ENCODE results near the gene CZIB.

Gene CZIB

DNA sequence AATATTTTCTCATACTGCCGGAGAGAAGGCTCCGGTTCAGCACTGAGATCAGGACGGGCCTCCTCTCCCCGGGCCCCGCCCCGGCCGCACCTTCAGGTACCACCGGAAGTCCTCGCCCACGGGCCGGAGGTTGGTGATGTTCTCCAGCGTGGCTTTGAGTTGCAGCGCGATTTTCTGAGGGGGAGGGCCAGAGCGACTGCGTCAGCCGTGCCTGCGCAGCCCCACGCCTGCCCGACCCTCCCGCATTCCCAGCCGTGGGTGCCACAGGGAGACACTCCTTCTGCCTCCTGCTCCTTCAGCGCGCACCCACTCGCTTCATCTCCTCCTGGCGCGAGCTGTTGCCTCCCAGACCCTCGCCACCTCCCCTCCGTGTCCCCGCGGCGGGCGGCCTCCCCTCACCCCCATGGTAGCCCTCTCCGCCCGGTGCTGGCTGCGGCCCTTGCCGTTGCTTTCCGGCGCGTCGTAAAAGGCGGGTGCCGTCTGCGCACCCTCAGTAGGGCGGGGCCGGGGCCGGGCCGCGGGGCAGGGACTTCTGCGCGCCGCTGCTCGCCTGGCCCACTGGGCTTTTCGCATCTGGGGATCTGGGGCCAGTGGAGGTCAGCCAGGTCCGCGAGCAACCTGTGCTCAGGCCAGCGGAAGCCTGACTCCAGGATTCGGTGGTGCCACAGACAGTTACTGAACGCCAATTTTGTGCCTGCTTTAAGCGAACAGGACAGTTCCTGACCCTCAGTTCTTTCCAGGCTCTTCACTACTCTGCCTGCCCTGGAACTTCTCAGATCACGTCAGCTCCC is at the start of gene CZIB:
CZIB (minus strand) TSS at position 464 of the 791 bp plus-strand sequence; CDS start at position 405, 59 bp downstream.
- peak; percentile 87 for DNase-seq

DNA sequence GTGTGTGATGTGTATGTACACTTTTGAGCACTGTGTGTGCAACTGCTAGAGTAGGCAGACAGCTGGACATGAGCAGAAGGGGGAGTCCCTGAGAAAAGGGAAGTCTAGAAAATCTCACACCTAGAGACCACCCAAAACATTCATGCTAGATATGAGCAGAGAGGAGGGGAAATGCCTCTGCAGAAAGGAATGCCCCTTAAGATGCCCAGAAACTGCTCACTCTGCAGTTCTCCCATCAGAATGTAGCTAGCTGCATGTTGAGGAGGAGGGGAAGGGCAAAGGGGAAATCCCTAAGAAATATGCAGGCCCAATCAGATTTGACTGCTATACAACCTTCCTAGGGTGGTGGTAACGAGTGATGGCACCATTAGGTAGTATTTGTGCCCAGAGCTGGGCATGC is 49.7 kb upstream of the CZIB start:
- no peak for DNase-seq

DNA sequence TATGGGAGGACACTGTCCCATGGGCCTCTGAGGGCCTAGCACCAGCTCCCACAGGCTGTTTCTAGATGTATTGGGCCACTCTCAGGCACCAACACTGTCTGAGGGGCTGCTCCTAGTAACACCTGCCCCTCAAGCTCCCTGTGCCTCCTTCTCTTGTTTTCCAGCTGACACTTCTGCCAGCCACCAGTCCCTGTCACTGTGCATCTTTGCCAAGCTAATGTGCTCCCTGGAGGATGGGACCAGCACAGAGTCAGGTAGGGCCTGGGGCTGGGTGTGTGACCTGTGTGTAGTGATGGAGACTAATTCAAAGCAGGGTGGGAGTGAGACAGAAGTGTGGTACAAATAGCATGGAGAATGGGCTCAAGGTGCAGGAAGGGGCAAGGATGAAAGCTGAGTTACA is 47.3 kb upstream of the CZIB start:
- no peak for DNase-seq

DNA sequence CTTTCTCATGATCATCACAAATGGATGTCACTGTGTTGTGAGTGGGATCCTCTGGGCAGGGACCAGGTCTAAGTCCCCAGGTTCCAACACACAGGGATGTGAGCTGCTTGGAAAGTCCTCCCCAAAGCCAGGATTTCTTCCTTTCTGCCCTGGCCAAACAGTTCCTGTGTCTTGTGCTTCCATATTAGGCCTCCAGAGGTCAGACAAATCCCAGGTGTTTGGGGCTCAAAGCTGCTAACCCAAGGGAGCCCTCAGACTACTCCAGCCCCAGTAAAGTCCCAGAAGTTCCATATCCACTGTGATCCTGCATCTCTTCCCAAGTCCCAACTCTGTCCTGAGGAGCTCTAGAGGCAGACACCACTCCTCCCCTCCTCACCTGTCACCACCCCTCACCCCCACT is 45.6 kb upstream of the CZIB start:
- no peak for DNase-seq

DNA sequence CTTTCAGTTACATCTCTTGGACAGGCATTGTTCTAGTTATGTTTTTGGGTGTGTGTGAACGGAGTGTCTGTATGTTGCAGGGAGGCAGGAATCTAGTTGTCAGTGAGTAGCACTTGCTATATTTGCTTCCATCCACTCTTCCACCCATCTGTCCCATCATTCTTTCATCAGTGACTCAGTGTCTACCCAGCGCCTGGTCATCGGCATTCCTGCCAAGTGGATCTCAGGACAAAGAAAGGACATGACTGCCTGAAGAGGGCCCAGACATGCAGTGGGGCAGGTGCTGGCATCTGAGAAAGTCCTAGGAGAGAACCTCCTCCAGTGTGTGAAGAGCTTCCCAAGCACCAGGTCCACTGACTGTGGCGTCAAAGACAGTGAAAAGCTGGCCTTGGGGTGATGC is 45.1 kb upstream of the CZIB start:
- no peak for DNase-seq

DNA sequence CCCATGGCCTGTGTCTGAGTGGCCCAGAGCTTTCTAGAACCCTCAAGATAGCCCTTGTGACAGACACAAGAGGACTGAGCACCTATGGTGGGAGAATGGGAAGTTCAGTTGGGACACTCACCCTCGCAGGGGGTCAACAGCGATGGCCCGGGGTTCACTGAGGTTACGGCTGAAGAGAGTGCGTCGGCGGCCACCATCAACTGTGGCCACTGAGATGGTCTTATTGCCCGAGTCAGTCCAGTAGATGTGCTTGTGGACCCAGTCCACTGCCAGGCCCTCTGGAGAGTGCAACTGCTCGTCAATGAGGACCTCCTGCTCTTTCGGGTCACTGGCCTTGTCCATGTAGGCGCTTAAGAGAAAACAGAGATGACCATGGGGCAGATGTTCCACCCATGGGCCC is 43.6 kb upstream of the CZIB start:
- no peak for DNase-seq

DNA sequence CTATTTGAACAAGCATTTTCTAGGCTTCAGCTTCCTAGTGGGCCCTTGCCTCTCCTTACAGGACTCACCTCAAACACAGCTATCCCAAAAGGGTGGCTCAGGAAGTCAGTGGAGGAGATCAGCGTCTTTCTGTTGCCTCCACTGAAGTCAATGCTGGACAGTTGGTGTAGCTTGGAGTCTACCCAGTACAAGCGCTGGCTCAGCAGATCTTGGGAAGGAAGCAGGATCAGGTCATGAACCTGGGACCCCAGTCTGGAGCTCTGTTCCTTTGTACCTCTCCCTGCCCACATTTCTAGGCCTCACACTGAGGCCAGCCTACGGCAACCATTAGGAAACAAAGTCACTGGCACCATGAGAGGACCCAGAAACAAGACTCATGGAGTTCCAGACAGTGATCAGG is 41.6 kb upstream of the CZIB start:
- DNase-seq = no peak

DNA sequence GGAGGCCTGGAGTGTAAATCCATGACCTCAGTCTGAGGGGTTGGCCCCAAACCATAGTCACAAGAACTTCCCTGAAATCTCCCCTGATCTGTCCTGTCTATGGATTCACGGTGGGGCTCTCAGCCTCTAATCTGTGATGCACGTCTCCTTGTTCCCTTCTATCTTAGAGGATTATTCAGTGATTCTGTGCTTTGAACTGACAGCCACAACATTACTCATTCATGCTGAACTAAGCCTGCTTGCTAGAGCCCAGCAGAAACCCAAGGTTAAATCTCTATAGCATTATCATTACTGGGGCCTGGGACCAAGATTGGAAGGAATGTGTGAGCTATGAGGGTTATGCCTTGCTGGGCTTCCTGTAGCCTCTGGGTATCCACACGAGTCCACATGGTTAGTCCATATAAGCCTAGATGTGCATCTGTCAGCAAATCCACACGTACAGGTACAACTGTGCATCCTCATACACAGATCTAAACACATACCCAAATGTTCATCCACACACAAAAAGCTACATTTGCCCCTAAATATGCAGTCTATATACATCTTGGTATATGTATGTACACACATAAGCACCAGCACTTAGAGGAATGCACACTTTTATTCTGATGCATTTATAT is 40.3 kb upstream of the CZIB start:
- no peak for DNase-seq

DNA sequence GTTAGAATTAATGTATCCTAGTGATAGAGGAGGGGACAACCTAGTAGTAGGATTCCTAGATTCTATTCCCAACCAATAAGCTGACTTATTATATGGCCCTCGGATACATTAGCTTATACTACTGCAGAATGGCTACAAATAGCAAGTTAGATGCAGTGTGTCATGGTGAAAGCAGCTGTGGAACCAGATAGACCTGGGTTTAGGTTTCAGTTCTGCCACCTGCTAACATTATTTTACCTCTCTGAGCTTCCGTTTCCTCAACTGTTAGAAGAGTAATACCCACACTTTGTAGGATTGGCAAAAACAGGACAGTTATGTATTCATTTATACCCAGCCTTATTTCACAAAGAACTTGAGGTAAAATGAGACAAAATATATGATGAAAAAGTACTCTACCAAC is 39.5 kb upstream of the CZIB start:
- no peak for DNase-seq

DNA sequence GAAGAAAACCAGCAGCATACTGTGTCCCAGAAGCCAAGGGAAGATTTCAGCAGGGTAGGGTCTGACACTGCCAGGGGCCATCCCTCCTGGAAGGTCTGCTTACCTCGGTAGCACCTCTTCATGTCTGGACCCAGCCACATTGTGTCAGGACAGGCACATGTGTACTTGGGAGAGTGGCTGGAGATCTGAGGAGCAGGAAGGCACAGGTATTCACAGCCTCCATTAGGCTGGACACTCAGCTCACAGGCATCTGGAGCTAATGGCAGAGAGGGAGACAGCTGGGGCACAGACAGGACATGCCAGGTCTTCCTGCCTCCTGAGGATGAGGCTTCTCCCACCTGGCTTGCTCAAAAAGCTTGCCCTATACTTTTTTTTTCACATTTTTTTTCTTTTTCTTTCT is 37.8 kb upstream of the CZIB start:
- DNase-seq = no peak

DNA sequence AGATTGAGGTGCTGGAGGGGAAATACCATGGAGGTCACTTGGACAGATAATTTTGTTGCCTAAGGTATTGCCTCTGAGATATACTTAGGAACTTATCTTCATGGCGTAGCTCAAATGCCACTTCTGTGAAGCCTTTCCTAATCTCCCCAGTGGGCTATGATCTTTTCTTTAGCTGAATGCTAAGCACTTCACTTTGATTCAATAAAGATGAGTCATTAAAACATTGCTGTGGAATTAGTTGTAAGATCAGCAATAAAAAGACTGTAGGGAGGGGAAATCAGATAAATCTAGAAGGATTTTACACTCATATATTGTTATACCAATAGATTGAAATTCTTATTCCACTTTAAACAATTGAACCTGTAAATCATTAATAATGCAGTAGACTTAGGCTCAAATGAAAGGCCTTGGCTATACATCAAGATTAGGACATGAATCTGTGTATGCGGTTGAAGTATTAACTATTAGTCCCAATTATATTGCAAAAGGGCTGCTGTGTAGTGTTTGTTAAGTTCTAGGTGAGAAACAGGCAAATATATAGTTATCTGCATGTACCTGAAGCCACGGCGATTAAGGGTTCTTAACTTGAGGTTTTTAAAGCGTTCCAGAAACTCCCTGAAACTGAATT is 37.1 kb upstream of the CZIB start:
- no peak for DNase-seq

DNA sequence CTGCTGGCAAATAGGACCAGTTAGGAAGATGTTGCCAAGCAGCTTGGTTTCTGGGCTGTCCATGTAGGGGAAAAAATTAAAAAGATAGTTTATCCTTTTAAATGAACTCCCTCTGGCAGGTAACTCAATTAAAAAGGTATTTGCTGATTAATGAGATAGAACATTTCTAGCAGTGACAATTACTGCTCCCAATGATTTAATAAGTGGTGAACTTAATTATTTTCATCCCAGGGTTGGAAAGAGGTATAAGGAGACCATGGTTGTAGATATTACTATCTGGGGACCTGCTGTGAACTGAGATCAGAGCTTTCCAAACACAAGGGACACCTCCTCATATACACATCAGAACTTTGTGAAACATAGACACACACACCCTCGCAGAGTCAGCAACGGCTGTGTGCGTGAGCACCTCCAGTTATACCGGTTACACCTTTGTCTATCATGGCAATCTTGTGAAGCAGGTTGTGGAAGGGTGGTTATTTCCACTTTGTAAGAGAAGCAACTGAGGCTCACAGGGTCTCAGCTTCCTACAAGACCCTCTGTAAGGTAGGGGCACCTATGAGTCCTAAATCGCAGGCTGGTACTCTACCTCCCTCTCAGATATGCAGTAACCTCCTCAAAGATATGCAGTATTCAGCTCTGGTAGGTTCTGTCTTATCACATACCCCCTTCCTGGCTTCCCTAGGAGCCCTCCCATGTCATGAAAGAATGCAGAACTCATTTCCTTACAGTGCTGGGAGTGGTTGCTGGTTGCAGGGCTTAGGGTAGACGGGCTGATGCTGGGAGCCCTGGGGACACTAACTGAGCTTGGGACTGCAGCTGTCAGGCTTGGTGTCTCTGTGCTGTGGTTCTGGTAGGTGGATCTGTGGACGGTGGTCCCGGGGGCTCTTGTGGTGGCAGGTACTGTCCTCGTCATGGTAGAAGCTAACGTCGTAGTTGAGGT is 36.3 kb upstream of the CZIB start:
- DNase-seq = no peak

DNA sequence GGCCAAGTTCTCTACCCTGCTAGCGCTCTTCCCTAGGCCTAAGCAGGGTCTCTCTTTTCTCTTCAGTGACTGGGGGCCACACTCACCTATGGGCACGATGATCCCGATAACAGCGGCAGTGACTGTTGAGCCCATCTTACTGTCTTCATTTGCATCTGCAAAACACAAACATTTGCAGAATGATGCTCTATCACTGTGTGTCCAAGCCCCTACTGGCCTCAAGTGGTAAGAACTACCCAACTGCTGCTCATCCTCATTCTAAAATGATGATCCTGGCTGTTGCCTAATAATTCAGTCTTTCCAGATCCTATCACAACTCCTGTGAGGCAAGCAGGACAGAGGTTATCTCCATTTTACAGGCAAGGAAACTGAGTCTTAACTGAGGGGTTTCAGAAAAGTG is 34.6 kb upstream of the CZIB start:
- no peak for DNase-seq

DNA sequence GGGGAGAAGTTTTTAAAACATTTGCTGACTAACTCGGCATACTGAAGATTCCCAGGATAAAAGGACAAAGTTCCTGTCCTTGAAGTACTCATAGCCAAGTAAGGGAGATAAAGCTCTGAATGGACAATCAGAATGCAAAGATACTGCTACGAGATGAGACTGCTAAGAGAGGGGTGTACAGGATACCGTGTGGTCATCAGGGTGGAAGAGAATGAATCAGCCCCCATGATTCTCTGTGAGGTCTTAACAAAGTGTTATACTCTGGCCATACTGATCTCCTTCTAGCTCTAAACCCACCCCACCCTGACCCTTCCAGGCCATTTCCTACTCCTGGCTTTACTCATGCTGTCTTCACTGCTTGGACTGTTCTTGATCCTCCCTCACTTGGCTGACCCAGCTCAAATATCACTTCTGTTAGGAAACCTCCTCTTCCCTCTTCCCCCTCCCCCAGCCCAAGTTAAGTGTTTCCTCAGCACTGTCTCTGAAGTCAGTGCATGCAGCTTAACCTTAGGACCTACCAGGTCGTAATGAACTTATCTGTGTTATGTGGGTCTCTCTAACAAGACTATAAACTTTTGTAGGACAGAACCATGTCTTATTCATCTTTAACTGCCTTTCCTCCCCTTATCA is 33.7 kb upstream of the CZIB start:
- DNase-seq = no peak

DNA sequence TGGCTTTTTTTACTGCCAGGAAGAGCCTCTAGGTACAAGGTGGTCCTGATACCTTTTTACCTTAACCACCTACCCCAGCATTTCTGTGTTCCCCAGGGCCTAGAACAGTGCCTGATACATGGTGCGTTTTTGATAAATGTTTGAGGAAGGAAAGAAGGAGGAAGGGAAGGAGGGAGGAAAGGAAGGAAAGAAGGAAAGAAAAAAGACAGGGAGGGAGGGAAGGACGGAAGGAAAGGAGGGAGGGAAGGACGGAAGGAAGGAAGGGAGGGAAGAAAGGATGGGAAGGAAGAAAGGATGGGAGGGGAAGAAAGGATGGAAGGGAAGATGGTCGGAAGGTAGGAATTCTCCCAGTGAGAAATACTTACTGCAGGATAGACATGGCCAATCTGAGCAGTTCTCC is 29.9 kb upstream of the CZIB start:
- DNase-seq = no peak

DNA sequence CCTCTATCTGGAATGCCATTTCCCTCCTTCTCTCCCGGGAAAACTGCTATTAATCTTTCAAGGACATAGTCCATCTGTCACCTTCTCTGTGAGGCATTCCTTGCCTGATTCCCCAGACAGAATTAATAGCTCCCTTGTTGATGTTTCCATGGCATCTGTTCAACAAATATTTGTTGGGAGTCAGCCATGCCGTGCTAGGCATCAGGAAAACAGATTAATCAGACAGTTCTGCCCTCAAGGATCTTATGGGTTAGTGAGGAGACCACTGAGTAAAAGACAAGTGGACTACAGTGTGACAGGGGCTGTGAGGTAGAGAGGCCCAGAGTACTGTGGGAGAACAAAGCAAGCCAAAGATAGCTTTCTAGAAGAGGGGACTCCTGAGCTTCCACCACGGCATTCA is 29.3 kb upstream of the CZIB start:
- no peak for DNase-seq

DNA sequence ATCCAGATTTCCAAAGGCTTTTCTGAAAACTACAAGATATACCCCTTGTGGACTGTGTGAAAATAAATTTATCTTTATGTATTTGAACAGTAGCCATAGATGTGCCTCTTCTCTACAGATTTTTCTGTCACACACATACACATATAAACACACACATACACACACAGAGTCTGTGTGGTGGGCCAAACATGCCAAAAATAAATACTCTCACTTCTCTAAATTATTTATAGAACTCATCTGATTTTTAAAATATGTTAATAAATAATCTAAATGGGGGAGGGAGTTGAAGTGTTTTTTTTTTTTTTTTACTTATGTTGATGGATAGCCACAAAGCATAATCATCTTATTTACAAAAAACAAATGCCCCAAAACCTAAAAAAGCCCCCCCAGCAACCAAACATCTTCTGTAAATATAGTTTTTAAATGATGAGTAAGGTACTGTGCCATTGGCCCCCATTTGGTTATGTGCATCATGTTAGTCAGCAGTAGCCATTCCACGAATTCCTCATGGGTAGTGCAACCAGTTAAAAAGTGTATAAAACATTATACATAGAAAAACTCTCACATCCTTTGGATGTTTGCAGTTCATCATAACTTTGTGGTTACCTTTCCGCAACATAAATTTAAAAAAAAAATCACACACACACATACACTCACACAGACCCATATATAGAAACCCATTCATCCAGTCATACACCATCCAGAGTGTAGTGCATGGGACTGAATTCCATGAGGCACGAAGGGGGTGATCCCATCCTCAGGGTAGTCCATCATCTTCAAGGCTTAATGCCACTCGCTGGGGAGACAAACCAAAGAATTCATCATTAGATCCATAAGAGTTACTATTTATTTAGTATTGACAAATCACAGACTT is 26.1 kb upstream of the CZIB start:
- DNase-seq = no peak

DNA sequence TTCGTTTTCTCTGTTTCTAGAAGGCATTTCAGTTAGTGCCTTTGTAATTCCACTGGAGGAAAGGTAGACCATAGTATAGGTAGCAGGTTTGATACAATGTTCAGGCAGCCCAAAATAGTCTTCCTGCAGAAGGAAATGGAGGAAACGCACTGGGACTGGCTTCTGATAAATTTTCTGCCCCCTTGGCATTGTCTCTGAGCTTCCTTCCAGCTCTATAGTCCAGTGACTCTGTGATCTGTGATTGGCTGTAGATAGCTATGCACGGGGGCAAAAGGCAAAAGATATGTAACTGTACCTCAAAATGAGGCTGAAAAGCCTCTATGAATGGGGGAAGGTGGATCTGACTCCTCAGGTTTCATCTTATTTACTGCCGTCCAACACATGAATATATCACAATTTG is 23.7 kb upstream of the CZIB start:
- DNase-seq = no peak

DNA sequence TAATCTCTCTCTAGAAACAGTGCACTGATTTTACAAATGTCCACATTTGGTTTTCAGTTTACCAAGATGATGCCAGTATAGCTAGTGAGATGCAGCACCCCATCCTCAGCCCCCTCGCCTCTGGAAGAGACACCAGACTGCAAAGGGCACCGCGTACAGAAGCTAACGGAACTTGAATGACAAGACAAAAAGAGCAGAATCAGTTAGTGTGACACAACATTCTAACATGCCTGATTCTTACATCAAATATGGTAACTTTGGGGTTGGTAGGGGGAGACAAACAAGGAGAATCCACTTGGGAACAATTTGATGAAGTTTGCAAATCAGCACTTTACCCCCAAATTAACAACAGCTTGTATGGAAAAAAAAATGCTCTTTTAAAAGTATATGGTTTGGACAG is 21.9 kb upstream of the CZIB start:
- no peak for DNase-seq

DNA sequence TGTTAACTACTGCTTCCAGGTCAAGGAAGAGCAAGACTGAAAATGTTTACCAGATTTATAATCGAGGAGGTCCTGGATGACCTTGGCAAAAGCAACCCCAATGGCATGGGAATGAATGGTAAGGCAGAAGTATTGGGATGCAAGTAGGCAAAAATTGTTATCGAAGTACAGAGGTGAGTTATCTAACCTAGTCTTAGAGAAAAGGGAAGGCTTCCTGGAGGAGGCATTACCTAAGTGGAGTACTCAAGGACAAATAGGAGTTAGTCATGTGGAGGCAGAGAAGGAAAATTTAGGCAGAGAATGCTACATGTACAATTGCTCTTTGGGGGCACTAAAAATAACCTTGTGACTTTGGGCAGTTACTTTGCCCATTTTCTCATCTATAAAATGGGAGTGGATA is 21.4 kb upstream of the CZIB start:
- no peak for DNase-seq

Data from GOT3 (cell line).